HepG2 (cell line): ENCODE data around the gene PRKAR1B.

Experiments used
- CTCF ChIP-seq: sonication (generic); formaldehyde crosslinking; IDR thresholded peaks from 2 replicates; pipeline ENCODE4 v1.5.0; 2020; ENCODE audit warnings: mild to moderate bottlenecking, missing genetic modification reagents, moderate library complexity
- EZH2 ChIP-seq: conservative IDR thresholded peaks from 2 replicates; pipeline ENCODE4 v1.6.1; 2012; ENCODE audit warnings: mild to moderate bottlenecking, low read depth, low read length, moderate library complexity
- FIP1L1 ChIP-seq: fragments of 200-400 bp; formaldehyde crosslinking; IDR thresholded peaks from 2 replicates; pipeline ENCODE4 v1.6.1; 2018; ENCODE audit warnings: low read depth, mild to moderate bottlenecking, low read length, moderate library complexity, borderline replicate concordance; ENCODE audit not compliant: insufficient read depth
- FOSL1 ChIP-seq: sonication (generic); formaldehyde crosslinking; IDR thresholded peaks from 2 replicates; pipeline ENCODE4 v1.9.0; 2021; ENCODE audit warnings: missing genetic modification reagents, borderline replicate concordance
- HMG20B ChIP-seq: conservative IDR thresholded peaks from 2 replicates; pipeline ENCODE4 v1.6.1; 2016; ENCODE audit warnings: missing genetic modification reagents, missing compliant biosample characterization
- JUND ChIP-seq: sonication (generic); formaldehyde crosslinking; IDR thresholded peaks from 2 replicates; pipeline ENCODE4 v1.8.0; 2022; ENCODE audit warnings: mild to moderate bottlenecking, missing genetic modification reagents
- MED13 ChIP-seq: sonication (generic); formaldehyde crosslinking; IDR thresholded peaks from 2 replicates; pipeline ENCODE4 v1.5.0; 2020; ENCODE audit warnings: missing genetic modification reagents
- SIN3A ChIP-seq: IDR thresholded peaks from 2 replicates; pipeline ENCODE4 v1.6.1; 2011; ENCODE audit warnings: low read depth, mild to moderate bottlenecking, control low read depth, low read length, borderline replicate concordance
- ZNF670 ChIP-seq: sonication (generic); formaldehyde crosslinking; IDR thresholded peaks from 2 replicates; pipeline ENCODE4 v1.8.0; 2022; ENCODE audit warnings: mild to moderate bottlenecking, missing genetic modification reagents, borderline replicate concordance
- TF ChIP-seq, protein P1 (sequence below): sonication (generic); formaldehyde crosslinking; IDR thresholded peaks from 2 replicates; pipeline ENCODE4 v1.4.0; 2020; ENCODE audit warnings: missing genetic modification reagents, mild to moderate bottlenecking, borderline replicate concordance

DNA sequence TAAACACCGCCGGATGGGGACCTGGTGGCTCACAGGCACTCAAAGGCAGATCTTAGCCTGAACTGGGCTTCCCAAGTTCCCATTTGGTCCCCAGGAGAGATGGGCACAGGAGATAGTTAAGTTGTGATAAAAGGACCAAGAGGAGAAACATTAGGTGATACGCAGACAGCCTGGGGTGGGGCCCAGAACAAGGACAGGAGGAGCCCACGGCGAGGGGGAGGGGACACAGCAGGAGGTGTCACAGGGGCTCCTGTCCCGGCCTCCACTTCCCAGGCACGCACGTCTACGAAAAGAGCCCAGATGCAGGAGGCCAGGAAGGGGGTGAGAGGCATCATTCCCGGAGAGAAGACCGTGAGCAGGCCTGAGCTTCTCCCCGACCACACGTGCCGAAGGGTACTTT is 16.9 kb downstream of the PRKAR1B start:
- TF ChIP-seq MED13 (CRISPR knock-in tag), result no peak
- TF ChIP-seq FIP1L1, result no peak
- TF ChIP-seq, protein P1, sequence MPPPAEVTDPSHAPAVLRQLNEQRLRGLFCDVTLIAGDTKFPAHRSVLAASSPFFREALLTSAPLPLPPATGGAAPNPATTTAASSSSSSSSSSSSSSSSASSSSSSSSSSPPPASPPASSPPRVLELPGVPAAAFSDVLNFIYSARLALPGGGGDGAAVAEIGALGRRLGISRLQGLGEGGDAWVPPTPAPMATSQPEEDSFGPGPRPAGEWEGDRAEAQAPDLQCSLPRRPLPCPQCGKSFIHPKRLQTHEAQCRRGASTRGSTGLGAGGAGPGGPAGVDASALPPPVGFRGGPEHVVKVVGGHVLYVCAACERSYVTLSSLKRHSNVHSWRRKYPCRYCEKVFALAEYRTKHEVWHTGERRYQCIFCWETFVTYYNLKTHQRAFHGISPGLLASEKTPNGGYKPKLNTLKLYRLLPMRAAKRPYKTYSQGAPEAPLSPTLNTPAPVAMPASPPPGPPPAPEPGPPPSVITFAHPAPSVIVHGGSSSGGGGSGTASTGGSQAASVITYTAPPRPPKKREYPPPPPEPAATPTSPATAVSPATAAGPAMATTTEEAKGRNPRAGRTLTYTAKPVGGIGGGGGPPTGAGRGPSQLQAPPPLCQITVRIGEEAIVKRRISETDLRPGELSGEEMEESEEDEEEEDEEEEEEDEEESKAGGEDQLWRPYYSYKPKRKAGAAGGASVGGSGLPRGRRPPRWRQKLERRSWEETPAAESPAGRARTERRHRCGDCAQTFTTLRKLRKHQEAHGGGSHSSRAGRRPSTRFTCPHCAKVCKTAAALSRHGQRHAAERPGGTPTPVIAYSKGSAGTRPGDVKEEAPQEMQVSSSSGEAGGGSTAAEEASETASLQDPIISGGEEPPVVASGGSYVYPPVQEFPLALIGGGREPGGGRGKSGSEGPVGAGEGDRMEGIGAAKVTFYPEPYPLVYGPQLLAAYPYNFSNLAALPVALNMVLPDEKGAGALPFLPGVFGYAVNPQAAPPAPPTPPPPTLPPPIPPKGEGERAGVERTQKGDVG (CRISPR knock-in tag), result no peak
- no peak for TF ChIP-seq ZNF670
- TF ChIP-seq HMG20B (CRISPR knock-in tag), result no peak
- no peak for TF ChIP-seq EZH2
- no peak for TF ChIP-seq CTCF (CRISPR knock-in tag)
- no peak for TF ChIP-seq FOSL1
- no peak for TF ChIP-seq JUND (CRISPR knock-in tag)
- TF ChIP-seq SIN3A, result no peak
